DND-41 (cell line): ENCODE results near the gene RUFY3.

ENCODE experiments used
- CTCF ChIP-seq: IDR thresholded peaks from 2 replicates; pipeline ENCODE4 v1.5.1; 2012; ENCODE audit warnings: borderline replicate concordance, low read length, moderate library complexity, mild to moderate bottlenecking; ENCODE audit not compliant: poor library complexity, severe bottlenecking; ENCODE audit errors: extremely low read depth
- EZH2 ChIP-seq: IDR thresholded peaks from 3 replicates; pipeline ENCODE4 v1.6.1; 2012; ENCODE audit warnings: borderline replicate concordance, low read depth, mild to moderate bottlenecking, moderate library complexity, low read length, inconsistent platforms; ENCODE audit not compliant: severe bottlenecking

DNA sequence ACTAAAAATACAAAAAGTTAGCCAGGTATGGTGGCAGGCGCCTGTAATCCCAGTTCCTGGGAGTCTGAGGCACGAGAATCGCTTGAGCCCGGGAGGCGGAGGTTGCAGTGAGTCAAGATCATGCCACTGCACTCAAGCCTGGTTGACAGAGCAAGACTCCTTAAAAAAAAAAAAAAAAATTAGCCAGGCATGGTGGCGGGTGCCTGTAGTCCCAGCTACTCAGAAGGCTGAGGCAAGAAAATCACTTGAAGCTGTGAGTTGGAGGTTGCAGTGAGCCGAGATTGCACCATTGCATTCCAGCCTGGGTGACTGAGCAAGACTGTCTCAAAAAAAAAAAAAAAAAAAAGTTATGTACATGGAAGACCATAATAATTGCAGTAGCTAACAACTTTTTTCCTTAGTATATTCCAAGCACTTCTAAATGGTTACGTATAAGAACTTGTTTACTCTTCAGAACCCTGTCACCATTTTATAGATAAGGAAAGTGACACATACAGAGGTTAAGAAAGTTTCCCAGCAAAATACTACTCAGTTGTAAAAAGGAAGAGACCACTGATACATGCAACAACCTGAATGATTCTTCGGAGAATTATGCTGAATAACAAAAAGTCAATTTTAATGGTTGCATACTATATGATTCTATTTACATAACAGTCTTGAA lies 24.5 kb downstream of the RUFY3 start:
- TF ChIP-seq CTCF (no peak), EZH2 (no peak)
